Neural cell (in vitro differentiated cells): ENCODE data around the gene ANO1. TPM values are rescaled to one million over a fixed set of nuclear protein-coding genes. Genes with fewer than 3 reads are reported as not detected.

Experiments
- H2AFZ ChIP-seq: fragments of 200-600, 300-800 bp; sonication (generic), shearing (Covaris generic); 2 replicates; pipeline ENCODE4 v1.6.0; 2014; ENCODE audit warnings: low read depth, mild to moderate bottlenecking, antibody characterized with exemption, low read length, moderate library complexity
- H3F3A ChIP-seq: fragments of 200-600 bp; shearing (Covaris generic); 2 replicates; pipeline ENCODE4 v1.6.1; 2016; ENCODE audit warnings: mild to moderate bottlenecking, moderate library complexity, mixed read lengths, antibody characterized with exemption, low read length; ENCODE audit not compliant: insufficient read depth, poor library complexity, severe bottlenecking
- H3K27ac ChIP-seq: fragments of 200-600, 300-800 bp; sonication (generic), shearing (Covaris generic); 2 replicates; pipeline ENCODE4 v1.5.1; 2014; ENCODE audit warnings: mild to moderate bottlenecking, low read length, moderate library complexity
- H3K27me3 ChIP-seq: fragments of 300-800, 200-600 bp; sonication (generic), shearing (Covaris generic); 2 replicates; pipeline ENCODE4 v1.6.0; 2014; ENCODE audit warnings: mild to moderate bottlenecking, low read depth, low read length, moderate library complexity; ENCODE audit not compliant: insufficient read depth
- H3K36me3 ChIP-seq: fragments of 300-800, 200-600 bp; sonication (generic), shearing (Covaris generic); 2 replicates; pipeline ENCODE4 v1.5.1; 2014; ENCODE audit warnings: mild to moderate bottlenecking, antibody characterized with exemption, low read length, moderate library complexity; ENCODE audit not compliant: insufficient read depth
- H3K4me2 ChIP-seq: fragments of 300-800, 200-600 bp; sonication (generic), shearing (Covaris generic); 2 replicates; pipeline ENCODE4 v1.6.0; 2014; ENCODE audit warnings: mild to moderate bottlenecking, low read length
- H3K4me3 ChIP-seq: fragments of 300-800, 200-600 bp; sonication (generic), shearing (Covaris generic); 2 replicates; pipeline ENCODE4 v1.5.1; 2014; ENCODE audit warnings: mild to moderate bottlenecking, low read length, moderate library complexity
- H3K79me2 ChIP-seq: fragments of 200-600 bp; shearing (Covaris generic); replicated peaks from 2 replicates; pipeline ENCODE4 v1.6.0; 2014; ENCODE audit warnings: mild to moderate bottlenecking, low read length, moderate library complexity; ENCODE audit not compliant: insufficient read depth
- H3K9ac ChIP-seq: fragments of 300-800, 200-600 bp; sonication (generic), shearing (Covaris generic); 2 replicates; pipeline ENCODE4 v1.6.1; 2016; ENCODE audit warnings: mild to moderate bottlenecking, low read length, mixed read lengths
- H3K9me2 ChIP-seq: fragments of 200-600 bp; shearing (Covaris generic); 2 replicates; pipeline ENCODE4 v1.6.1; 2016; ENCODE audit warnings: mild to moderate bottlenecking, low read length, mixed read lengths; ENCODE audit not compliant: insufficient read depth
- H3K9me3 ChIP-seq: fragments of 200-600, 300-800 bp; sonication (generic), shearing (Covaris generic); 2 replicates; pipeline ENCODE4 v1.6.1; 2016; ENCODE audit warnings: mild to moderate bottlenecking, mixed run types, low read length, moderate library complexity, mixed read lengths
- H4K20me1 ChIP-seq: fragments of 200-600 bp; shearing (Covaris generic); 2 replicates; pipeline ENCODE4 v1.6.1; 2016; ENCODE audit warnings: mild to moderate bottlenecking, mixed run types; ENCODE audit not compliant: insufficient read depth
- EP300 ChIP-seq: fragments of 450-650 bp; conservative IDR thresholded peaks from 2 replicates; pipeline ENCODE4 v1.6.1; 2014; ENCODE audit warnings: antibody characterized with exemption, mild to moderate bottlenecking, moderate library complexity; ENCODE audit not compliant: poor library complexity, severe bottlenecking
- EZH2 ChIP-seq: fragments of 200-600, 300-800 bp; shearing (Covaris generic), sonication (generic); IDR thresholded peaks from 2 replicates; pipeline ENCODE4 v1.6.1; 2014; ENCODE audit warnings: antibody characterized with exemption, low read length, borderline replicate concordance, mild to moderate bottlenecking; ENCODE audit not compliant: insufficient read depth, poor library complexity, severe bottlenecking
- MXI1 ChIP-seq: fragments of 450-650 bp; conservative IDR thresholded peaks from 2 replicates; pipeline ENCODE4 v1.6.1; 2014; ENCODE audit warnings: antibody characterized with exemption, mild to moderate bottlenecking; ENCODE audit not compliant: poor library complexity, severe bottlenecking
- POLR2AphosphoS5 ChIP-seq: IDR thresholded peaks from 2 replicates; pipeline ENCODE4 v1.6.1; 2012
- RAD21 ChIP-seq: fragments of 450-650 bp; conservative IDR thresholded peaks from 2 replicates; pipeline ENCODE4 v1.6.1; 2014; ENCODE audit warnings: antibody characterized with exemption, mild to moderate bottlenecking, moderate library complexity
- SMC3 ChIP-seq: fragments of 450-650 bp; conservative IDR thresholded peaks from 2 replicates; pipeline ENCODE4 v1.6.1; 2014; ENCODE audit warnings: antibody characterized with exemption, mild to moderate bottlenecking, moderate library complexity; ENCODE audit not compliant: poor library complexity
- TAF1 ChIP-seq: IDR thresholded peaks from 2 replicates; pipeline ENCODE4 v1.6.1; 2012; ENCODE audit warnings: low read depth
- polyA plus RNA-seq: library from polyadenylated mRNA; depleted of rRNA; stranded (reverse); fragments of >200 nt; gene quantifications from 2 replicates; pipeline ENCODE4 v1.2.3, GENCODE V29; 2014
- TF ChIP-seq, protein P1 (sequence below): IDR thresholded peaks from 2 replicates; pipeline ENCODE4 v1.6.1; 2012; ENCODE audit warnings: borderline replicate concordance
- TF ChIP-seq, protein P2 (sequence below): fragments of 450-650 bp; IDR thresholded peaks from 2 replicates; pipeline ENCODE4 v1.5.1; 2014; ENCODE audit warnings: antibody characterized with exemption, mild to moderate bottlenecking, moderate library complexity; ENCODE audit not compliant: poor library complexity, severe bottlenecking

Gene ANO1
- polyA plus RNA-seq, 1 donor from 2014 or later = not detected

DNA sequence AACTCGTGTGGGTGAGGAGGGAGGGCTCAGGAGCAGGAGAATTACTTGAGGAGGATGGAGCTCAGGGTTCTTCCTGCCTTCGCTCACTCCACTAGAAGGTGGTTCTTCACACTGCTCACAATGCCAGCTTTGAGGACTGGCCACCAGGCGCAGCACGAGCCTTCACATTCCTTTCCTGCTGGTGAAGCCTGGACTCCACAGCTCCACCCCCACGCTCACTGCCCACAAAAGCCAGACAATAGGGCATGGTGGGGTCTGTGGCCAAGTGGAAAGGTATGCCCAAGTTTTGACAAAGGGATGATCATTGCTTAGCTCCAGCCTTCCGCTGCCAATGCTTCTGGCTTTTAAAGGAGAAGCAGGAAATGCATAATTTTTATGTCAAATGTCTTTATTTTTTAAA, 67.0 kb downstream of the ANO1 start:
- Histone ChIP-seq H3K9me3 (no peaks in the 10 kb centered on the region), H4K20me1 (no peaks in the 10 kb centered on the region), H3K4me3 (no peak overlapping the region), H3K4me2 (no peak overlapping the region), H3K9ac (no peak overlapping the region), H3K27ac (no peak overlapping the region), H3K9me2 (no peaks in the 10 kb centered on the region), H3K79me2 (no peaks in the 10 kb centered on the region), H3K27me3 (peaks cover 6% of the 10 kb centered on the region), H2AFZ (no peak overlapping the region), H3K36me3 (no peaks in the 10 kb centered on the region), H3F3A (peaks cover 15% of the 10 kb centered on the region)
- TF ChIP-seq TAF1 (no peak), RAD21 (no peak), EP300 (no peak), SMC3 (no peak), POLR2AphosphoS5 (no peak), EZH2 (no peak), MXI1 (no peak)
- TF ChIP-seq, protein P1, sequence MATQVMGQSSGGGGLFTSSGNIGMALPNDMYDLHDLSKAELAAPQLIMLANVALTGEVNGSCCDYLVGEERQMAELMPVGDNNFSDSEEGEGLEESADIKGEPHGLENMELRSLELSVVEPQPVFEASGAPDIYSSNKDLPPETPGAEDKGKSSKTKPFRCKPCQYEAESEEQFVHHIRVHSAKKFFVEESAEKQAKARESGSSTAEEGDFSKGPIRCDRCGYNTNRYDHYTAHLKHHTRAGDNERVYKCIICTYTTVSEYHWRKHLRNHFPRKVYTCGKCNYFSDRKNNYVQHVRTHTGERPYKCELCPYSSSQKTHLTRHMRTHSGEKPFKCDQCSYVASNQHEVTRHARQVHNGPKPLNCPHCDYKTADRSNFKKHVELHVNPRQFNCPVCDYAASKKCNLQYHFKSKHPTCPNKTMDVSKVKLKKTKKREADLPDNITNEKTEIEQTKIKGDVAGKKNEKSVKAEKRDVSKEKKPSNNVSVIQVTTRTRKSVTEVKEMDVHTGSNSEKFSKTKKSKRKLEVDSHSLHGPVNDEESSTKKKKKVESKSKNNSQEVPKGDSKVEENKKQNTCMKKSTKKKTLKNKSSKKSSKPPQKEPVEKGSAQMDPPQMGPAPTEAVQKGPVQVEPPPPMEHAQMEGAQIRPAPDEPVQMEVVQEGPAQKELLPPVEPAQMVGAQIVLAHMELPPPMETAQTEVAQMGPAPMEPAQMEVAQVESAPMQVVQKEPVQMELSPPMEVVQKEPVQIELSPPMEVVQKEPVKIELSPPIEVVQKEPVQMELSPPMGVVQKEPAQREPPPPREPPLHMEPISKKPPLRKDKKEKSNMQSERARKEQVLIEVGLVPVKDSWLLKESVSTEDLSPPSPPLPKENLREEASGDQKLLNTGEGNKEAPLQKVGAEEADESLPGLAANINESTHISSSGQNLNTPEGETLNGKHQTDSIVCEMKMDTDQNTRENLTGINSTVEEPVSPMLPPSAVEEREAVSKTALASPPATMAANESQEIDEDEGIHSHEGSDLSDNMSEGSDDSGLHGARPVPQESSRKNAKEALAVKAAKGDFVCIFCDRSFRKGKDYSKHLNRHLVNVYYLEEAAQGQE = no peak
- TF ChIP-seq, protein P2, sequence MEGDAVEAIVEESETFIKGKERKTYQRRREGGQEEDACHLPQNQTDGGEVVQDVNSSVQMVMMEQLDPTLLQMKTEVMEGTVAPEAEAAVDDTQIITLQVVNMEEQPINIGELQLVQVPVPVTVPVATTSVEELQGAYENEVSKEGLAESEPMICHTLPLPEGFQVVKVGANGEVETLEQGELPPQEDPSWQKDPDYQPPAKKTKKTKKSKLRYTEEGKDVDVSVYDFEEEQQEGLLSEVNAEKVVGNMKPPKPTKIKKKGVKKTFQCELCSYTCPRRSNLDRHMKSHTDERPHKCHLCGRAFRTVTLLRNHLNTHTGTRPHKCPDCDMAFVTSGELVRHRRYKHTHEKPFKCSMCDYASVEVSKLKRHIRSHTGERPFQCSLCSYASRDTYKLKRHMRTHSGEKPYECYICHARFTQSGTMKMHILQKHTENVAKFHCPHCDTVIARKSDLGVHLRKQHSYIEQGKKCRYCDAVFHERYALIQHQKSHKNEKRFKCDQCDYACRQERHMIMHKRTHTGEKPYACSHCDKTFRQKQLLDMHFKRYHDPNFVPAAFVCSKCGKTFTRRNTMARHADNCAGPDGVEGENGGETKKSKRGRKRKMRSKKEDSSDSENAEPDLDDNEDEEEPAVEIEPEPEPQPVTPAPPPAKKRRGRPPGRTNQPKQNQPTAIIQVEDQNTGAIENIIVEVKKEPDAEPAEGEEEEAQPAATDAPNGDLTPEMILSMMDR = no peak

DNA sequence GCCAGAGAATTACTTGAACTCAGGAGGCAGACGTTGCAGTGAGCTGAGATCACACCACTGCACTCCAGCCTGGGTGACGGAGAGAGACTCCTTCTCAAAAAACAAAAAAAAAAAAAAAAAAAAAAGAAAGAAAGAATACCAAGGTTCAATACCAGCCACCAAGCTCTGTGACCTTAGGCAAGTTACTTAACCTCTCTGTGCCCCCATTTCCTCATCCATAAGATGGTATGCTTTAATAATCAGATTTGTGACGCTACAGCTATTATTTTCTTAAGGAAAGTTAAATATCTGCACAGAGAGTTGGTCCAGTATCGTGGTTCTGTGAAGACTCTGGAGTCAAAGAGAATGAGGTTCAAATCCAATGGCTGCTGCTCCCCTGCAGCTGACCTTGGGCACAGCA, 67.7 kb downstream of the ANO1 start:
- H3K27me3 ChIP-seq = peaks cover 6% of the 10 kb centered on the region
- no peaks in the 10 kb centered on the region for H3K9me2 ChIP-seq

More for the DNA sequence above, 67.7 kb downstream of the ANO1 start:
- H3K4me3 ChIP-seq = no peak overlapping the region
- TF ChIP-seq MXI1 (no peak), POLR2AphosphoS5 (no peak), EZH2 (no peak)
- no peak overlapping the region for H3K9ac ChIP-seq
- no peaks in the 10 kb centered on the region for H3K79me2 ChIP-seq
- H3K27ac ChIP-seq = no peak overlapping the region
- no peaks in the 10 kb centered on the region for H3K9me3 ChIP-seq
- no peaks in the 10 kb centered on the region for H4K20me1 ChIP-seq
- H2AFZ ChIP-seq = no peak overlapping the region
- no peak overlapping the region for H3K4me2 ChIP-seq
- H3F3A ChIP-seq = peaks cover 15% of the 10 kb centered on the region
- H3K36me3 ChIP-seq = no peaks in the 10 kb centered on the region
